GM19239 (cell line): ENCODE results near the gene CMIP.

Experiments used
- DNase-seq: peaks from one replicate; pipeline ENCODE4 v3.0.0; 2011; ENCODE audit warnings: low spot score; ENCODE audit not compliant: insufficient read length
- FAIRE-seq: peaks from 2 replicates; lab custom pipeline; 2011; peaks lifted over from hg19 to GRCh38; lab: Jason Lieb, UNC

The CMIP gene

DNA sequence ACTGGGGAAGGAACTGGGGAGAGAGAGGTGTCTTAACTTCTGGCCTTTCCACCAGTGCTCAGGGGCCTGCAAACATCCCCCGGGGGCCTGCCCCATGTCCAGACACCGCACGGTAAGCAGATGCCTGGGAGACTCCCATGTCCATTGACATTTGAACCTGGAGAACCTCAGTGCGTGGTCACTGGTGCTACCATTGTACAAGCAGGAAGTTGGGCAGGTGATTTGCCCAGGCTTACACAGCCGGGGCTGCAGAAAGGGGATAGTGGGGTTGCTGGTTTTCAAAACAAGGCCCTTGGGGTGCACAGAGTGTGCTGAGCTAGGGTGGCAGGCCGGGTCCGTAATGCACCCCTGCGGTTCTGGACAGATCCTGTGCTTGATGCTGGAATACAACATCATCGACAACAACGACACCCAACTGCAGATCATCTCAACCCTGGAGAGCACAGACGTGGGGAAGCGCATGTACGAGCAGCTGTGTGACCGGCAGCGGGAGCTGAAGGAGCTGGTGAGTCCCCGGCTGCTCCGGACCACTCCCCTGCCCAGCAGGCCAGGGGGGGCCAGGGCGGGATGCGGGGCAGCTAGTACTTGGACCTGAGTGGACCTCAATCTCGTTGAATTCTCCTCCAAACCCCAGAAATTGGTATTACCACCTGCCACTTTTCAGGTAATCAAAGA, 256.8 kb downstream of the CMIP start:
- no peak for DNase-seq
- no peak for FAIRE-seq

DNA sequence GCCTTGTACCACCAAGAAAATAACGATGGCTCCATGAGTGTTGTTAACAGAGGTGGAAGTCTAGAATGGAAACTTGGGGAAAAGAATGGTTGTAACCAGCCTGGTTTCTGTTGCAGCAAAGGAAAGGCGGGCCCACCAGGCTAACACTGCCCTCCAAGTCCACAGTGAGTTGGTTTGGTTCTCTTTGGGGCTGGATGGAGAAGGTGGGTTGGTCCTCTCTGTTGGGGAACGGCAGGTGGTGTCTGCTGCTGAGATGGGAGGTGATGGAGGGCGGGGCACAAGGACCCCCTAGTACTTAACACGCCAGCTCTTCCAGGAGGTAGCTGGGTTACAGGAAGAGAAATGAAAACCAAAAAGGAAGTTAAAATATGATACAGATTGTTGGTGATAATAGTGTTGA, 257.9 kb downstream of the CMIP start:
- DNase-seq (no peak), FAIRE-seq (no peak)

DNA sequence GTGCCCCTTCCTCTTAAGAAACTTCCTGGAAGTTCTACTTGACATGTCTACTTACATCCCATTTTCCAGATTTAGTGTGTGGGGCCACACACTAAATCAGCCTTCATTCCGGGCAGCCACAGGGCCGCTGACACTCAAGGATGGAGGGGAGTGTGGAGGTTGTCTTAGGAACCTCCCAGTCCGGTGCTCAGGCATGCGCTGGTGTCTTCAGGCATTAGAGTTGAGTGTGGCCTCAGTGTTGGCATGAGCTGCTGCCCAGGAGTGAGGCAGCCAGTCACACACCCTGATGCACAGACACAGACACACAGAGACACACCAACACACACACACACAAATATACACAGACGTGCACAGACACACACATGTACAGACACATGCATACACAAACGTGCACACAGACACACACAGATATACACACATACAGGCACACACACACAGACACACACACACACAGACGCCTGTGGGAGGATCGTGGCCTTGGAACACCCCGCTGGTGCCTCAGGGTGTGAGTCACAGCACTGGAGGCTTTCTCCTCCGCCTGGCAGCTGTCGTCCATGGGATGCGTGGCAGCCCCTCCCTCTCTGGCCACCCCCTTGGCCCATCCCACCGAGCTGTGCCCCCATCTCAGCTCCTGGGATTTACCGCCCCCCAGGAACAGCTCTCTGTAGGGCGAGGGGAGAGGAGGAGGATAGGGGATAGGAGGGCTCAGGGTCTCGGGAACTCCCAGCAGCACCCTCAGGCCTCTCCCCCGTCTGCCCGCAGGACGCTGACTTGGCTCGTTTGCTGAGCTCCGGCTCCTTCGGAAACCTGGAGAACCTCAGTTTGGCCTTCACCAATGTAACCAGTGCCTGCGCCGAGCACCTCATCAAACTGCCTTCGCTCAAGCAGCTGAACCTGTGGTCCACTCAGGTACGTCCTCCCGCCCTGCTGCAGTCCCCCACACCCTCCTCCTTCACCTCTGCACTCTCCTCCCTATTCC, 258.9 kb downstream of the CMIP start:
- no peak for DNase-seq
- no peak for FAIRE-seq

DNA sequence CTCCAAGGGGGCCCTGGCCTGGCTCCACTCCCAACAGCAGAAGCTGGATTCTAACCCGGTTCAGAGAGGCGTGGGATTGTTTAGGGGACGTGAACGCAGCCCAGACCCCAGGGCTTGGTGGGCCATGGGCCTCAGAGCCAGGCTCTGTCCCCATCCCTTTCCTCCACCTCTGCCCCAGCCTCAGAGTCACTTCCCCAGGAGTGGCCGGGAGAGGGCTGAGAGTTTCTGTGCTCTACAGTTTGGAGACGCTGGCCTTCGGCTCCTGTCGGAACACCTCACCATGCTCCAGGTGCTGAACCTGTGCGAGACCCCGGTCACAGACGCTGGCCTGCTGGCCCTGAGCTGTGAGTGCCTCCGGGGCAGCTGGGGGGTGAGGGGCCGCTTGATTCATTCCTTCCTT, 260.7 kb downstream of the CMIP start:
- no peak for FAIRE-seq
- DNase-seq = no peak

DNA sequence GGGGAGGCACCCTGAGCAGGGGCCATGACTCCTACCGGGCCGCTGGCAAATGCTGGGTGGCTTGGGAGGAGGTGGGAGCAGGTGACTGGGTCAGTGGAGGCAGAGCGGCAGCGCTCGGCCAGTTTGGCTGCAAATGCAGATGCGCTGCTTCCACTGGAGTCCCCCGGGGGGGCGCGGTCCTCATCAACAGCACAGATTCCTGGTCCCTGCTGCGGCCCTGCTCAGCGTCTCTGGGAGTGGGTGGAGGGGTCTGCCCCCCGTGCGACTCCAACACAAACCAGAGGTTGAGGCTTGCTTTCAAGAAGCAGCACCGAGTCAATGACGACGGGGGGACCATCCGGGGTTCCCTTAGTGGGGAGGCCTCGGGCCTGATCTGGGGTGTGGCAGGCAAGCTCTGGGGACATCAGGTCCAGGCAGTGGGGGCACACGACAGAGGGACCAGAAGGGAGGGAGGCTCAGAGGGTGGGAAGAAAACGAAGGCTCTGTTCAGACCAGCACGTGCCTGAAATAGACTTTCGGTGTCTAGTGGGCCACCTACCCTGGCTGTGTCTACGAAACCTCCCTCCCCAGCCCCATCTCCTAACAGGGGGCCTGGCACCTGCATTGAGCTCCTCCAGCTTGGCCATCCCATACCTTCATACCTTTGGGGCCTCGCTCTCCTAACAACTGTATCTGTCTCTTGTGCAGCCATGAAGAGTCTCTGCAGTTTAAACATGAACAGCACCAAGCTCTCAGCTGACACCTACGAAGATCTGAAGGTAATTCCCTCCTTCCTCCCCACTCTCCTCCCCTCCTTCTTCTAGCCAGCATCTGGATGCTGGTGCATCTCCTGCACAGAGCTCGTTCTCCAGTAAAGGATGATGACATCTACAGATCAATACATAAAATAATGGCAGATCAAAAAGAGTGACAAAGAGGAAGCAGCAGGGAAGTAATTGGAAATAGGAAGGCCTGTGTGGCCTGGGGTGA, 262.0 kb downstream of the CMIP start:
- FAIRE-seq = no peak

DNA sequence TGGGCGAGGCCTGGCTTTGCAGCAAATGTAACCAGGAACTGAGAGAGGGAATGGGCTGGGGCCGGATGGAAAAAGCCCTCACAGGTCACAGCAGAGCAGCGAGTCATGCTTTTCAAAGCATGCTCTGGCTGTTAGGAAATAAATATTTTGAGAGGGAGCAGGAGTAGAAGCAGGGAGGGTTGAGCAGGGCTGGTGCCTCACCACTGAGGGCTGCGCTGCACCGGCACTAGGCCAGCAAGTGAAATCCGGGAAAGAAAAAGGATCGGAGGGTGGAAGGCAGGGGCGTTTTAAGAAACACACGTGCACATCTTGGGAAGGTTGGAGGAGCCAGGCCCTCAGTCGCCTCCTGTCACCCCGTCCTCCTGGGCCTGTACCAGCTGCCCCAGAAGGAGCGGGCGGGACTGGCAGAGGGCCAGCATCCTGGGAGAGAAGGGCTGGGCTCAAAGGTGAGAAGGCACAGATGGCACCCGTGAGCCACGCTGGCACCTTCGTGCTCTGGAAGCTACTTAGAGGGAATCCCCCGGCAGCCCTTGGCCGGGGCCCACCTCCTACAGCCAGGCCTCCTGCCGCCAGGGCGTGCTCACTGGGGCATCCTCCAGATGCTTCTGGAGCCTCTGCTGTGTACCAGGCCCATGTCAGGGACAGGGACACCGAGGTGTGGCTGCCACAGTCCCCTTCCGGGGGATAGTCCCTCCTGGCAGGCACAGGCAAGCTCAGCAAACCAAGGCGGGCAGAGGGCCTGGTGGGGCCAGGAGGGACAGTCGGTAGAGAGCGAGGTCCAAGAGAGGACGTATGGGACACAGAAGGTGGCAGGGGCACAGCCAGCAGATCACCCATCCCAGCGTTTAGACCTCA, 263.0 kb downstream of the CMIP start:
- FAIRE-seq (no peak), DNase-seq (no peak)

More for the DNA sequence above, 262.0 kb downstream of the CMIP start:
- no peak for DNase-seq

DNA sequence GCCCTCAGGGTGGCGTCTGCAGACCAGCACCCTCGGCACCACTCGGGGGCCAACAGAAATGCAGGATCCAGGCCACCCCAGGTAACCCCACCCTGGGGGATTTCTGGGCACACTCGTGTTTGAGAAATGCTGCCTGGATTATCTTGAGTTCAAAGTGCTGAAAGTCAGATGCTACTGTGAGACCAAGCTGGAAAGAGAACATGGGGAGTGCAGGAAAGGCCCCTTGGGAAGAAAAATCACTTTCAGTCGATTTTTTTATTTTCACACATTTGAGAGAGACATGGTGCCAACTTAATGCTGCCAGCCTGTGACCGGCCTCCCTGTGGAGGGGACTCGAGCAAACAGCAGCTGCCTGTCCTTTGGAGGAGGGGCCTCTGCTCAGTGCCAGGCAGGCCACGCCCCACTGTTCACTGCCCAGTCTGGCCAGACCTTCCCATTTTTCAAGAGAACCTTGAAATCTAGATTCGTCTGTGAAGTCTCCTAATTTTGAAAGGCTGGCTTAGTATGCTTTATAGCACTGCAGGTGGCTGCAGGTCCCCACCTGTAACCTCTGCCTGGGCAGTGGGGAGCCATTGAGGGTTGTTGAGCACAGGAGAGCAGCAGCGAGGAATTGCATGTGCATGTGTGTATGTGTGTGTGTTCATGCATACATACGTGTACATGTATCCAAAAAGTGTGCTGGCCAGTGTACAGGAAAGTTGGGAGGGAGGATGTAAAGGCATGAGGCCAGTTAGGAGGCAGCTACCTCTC, 263.8 kb downstream of the CMIP start:
- DNase-seq = no peak
- no peak for FAIRE-seq

DNA sequence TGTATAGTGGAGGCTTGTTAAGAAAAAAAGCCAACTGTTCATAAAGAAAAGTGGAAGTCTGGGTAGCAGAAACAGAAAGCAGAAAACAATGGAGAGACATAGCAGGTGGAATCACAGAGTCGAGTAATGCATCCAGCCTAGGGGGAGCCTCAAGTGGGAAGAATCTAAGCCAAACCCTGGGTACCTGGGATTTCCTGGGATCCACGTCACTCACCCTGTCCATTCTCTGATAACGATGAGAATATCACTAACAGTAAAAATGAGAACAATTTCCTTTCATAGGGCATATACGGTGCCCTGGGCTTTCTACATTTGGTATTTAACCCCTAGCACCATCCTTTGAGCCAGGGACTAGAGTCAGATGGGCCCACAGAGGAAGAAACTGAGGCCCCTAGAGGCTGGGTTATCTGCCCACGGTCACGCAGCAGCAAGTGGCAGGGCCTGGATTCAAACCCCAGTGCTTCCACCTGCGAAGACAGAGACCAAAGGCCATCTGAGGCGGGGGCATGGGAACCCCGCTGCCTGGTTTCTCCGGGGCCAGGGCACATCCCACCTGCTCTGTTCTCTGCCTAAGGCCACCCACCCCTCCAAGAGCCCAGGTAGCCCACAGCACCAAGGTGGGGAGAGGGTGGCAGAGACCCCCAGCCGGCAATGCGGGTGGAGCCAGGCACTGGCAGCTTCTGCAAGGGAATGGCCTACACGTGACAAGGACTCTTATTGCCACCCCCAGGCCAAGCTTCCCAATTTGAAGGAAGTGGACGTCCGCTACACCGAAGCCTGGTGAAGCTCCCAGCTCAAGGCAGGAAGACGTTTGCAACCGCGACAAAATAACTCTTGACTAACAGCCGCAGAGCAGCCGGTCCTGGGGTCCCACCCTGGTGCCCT, 264.6 kb downstream of the CMIP start:
- FAIRE-seq (no peak), DNase-seq (no peak)

DNA sequence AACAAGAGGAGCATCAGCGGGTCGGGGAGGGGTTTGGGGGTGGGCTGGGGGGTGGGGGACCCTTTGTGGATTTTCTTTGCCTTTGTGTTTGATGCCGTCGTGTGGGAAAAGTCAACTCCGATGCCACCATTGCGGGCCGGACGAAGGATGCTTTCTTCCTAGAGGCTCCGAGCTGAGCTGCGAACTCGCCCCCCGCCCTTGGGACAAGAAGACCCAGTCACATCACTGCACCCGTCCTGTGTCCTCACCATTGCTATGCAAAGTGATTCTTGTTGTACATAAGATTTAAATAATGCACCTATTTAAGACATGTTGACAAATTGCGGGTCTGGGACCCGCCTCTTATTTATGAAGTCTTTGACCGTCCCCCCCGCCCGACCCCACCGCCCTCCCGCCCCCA, 265.4 kb downstream of the CMIP start:
- no peak for FAIRE-seq
- no peak for DNase-seq

DNA sequence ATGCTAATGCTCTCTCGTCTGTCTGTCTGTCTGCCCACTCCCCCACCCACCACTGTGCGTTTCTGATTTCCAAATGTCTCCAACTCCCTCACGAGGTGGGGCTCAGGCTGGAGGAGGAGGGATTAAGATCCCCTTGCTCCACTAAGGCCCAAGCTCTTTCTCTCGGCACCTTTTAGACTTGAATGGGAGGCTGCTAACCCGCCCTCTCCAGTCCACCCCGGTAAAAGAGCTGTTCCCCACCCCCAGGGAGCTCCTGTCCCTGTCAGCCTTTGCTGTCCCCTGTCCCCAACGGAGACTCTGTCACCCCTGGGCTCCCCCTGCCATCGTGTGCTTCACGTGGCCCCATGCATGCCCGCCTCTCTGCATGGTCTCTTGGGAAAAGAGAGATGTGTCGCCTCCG, 266.0 kb downstream of the CMIP start:
- DNase-seq = no peak
- no peak for FAIRE-seq

DNA sequence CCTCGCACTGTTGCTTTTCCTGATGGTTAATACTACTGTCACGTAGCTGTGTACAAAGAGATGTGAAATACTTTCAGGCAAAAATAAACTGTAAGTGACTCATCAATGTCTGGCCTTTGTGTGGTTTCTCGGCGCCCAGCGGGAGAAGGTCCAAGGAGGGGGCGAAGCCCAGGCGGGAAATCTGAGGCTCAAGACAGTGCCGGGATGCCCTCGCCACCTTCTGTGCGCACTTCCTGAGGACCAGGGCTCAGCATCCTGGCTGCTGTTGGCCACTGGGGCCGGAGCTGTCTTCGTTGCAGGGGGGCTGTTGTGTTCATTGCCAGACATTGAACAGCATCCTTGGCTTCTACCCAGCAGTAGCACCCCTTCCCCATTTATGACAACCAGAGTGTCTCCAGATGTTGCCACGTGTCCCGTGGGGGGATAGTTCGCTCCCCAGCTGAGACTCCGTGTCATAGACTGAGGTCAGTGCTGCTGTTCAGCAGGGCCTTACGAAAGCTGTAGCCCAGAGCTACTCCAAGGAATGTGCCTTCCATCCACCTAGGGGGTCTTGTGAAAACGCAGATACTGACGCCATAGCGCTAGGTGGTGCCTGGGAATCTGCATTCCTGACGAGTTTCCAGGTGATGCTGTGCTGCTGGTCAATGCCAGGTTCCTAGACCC, 267.2 kb downstream of the CMIP start:
- FAIRE-seq (no peak), DNase-seq (no peak)

DNA sequence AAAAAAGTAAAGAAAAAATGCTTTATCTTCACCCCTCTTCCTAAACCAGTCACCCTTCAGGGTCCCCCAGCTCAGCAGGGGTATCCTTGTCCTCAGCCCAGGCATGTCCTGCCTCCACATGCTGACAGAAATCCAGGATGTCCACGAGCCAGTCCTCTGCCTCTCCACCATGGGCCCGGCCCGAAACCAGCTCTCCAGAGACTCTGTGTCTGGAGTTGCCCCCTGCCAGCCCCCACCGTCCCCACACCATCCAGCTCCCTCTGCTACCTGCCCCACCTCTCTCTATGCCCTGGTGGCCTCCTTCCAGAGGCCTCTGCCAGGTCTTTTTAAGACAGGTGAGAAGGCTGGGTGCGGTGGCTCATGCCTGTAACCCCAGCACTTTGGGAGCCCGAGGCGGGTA, 268.1 kb downstream of the CMIP start:
- FAIRE-seq (no peak), DNase-seq (no peak)

DNA sequence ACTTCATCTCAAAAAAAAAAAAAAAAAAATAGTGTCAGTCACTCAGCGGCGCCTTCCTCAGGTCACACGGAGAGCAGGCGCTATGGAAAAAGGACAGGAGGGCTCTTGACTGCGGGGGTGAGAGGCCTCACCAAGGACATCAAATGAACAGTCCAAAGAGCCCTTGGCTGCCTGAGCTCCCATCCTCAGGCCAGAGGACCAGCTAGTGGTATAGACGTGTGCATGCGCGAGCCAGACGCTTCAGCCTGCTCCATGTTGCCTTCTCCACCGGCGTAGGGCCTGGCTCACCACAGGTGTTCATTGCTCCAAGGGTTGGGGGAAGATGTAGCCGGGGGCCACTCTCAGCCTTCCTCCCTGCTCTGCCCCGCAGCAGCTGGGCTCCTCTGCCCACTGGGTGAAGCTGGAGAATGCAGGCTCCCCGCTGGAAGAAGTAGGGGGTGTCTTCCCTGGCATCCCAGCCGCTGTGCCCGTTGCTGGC, 268.7 kb downstream of the CMIP start:
- no peak for FAIRE-seq
- no peak for DNase-seq

DNA sequence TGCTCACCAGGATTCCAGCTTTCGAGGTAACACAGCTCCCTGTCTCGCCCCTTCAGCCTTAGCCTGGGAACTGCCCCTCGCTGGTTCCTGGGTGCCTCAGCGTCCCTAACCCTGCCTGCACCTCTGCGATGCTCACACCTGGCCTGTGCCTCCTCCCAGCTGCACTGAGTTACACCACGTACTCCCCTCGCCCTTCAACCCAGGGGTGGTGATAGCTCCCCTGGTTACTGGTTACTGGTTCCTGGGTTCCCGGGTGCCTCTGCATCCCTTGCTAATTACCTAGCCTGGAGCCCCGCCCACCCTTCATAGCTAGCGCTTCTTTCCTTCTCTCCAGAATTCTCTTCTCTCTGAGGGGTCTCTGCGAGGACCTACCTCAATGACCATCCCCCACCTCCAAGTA, 269.2 kb downstream of the CMIP start:
- no peak for FAIRE-seq
- DNase-seq = no peak

DNA sequence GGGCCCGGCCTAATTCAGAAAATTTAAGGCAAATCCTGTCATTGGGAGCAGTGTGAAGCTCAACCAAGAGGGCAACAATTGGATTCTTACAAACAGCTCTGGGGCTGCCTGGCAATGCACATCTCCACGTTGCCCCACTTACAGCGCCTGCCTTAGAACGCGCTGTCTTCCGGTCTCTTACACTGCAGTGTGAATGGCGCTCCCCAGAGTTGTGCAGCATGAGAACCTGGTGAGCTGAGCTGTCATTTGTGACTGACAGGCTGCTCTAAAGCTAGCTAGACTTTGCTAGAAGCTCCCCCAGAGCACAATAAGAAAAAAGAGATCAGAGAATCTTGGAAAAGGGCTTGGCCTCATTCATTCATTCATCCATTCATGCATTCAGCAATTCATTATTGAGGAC, 270.0 kb downstream of the CMIP start:
- DNase-seq = no peak
- FAIRE-seq = no peak

DNA sequence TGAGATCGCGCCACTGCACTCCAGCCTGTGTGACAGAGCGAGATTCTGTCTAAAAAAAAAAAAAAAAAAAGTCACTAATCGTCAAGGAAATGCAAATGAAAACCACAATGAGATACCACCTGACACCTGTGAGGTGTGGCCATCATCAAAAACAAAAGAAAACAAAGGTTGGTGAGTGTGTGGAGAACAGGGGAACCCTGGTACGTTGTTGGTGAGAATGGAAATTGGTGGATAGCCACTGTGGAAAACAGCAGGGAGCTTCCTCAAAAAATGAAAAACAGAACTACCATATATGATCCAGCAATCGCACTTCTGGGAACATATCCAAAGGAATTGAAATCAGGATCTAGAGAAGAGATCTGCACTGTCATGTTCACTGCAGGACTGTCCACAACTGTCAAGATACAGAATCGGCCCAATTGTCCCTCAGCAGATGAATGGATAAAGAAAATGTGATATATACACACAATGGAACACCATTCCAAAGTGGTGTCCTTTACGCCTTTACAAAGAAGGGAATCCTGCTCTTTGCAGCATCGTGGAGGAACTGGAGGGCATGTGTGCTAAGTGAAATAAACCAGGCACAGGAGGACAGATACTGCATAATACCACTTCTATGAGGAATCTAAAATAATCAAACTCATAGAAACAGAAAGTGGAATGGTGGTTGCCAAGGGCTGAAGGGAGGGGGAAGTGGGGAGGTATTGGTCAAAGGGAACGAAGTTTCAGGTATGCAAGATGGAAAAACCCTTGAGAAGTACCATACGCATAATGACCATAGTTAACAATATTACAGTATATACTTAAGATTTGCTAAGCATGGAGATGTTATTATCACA, 271.0 kb downstream of the CMIP start:
- FAIRE-seq = peak; percentile 87
- DNase-seq = no peak
